NOMO-1 treated with dmso at 0.1 percent for 144 hours (cell line): ENCODE data around the gene SGCE.
A peak's percentile ranks its signal among the peaks of the same experiment; 100 is the strongest.
"Not testable (repeated sequence)": the region's sequence is repeated elsewhere in the genome, so short reads cannot be mapped to it uniquely, and the experiment has no call there.

ENCODE experiments used
- DNase-seq: peaks from one replicate; lab custom pipeline; 2025; ENCODE audit not compliant: unreplicated experiment; lab: John Stamatoyannopoulos, UW

Gene SGCE

GRCh38 chr7:94655848-94656657, at the start of gene SGCE:
TSS of gene SGCE (minus strand) at chr7:94656133. CDS start at chr7:94656098, 35 bp downstream.
- no peak for DNase-seq

GRCh38 chr7:94705155-94706021, 49.5 kb upstream of the SGCE start:
- not testable (repeated sequence) for DNase-seq

GRCh38 chr7:94701555-94701973, 45.6 kb upstream of the SGCE start:
- DNase-seq: no peak

GRCh38 chr7:94700926-94701554, 45.1 kb upstream of the SGCE start:
- DNase-seq: no peak

GRCh38 chr7:94698275-94698674, 42.3 kb upstream of the SGCE start:
- DNase-seq: no peak

- DNase-seq: peak; percentile 50
Observed at GRCh38 chr7:94697035-94697974, 41.4 kb upstream of the SGCE start.

- no peak for DNase-seq
Observed at GRCh38 chr7:94687810-94688209, 31.9 kb upstream of the SGCE start.

GRCh38 chr7:94687076-94687475, 31.1 kb upstream of the SGCE start:
- no peak for DNase-seq

- DNase-seq: no peak
Observed at GRCh38 chr7:94683066-94683465, 27.1 kb upstream of the SGCE start.

- no peak for DNase-seq
Observed at GRCh38 chr7:94679358-94679757, 23.4 kb upstream of the SGCE start.

- no peak for DNase-seq
Observed at GRCh38 chr7:94676431-94676830, 20.5 kb upstream of the SGCE start.

- no peak for DNase-seq
Observed at GRCh38 chr7:94675356-94675755, 19.4 kb upstream of the SGCE start.

GRCh38 chr7:94671444-94672235, 15.7 kb upstream of the SGCE start:
- no peak for DNase-seq

GRCh38 chr7:94669773-94670495, 14.0 kb upstream of the SGCE start:
- no peak for DNase-seq

GRCh38 chr7:94666879-94667587, 11.1 kb upstream of the SGCE start:
- DNase-seq: no peak

GRCh38 chr7:94665426-94665825, 9.5 kb upstream of the SGCE start:
- DNase-seq: no peak

- DNase-seq: no peak
Observed at GRCh38 chr7:94664023-94664422, 8.1 kb upstream of the SGCE start.

GRCh38 chr7:94662548-94662947, 6.6 kb upstream of the SGCE start:
- DNase-seq: peak; percentile 14
